M059J (cell line): ENCODE data around the gene KCND2. TPM values are rescaled to one million over a fixed set of nuclear protein-coding genes. Genes with fewer than 3 reads are reported as not detected.
"Not testable (repeated sequence)": the region's sequence is repeated elsewhere in the genome, so short reads cannot be mapped to it uniquely, and the experiment has no call there.

Experiments
- DNase-seq: peaks from one replicate; pipeline ENCODE4 v3.0.0-alpha.2; 2012; ENCODE audit warnings: low read depth
- total RNA-seq: library from RNA; depleted of rRNA; stranded (reverse); fragments of >200 nt; shearing (Covaris generic); gene quantifications from 2 replicates; pipeline ENCODE4 v1.2.3, GENCODE V29; 2014

Gene KCND2
- total RNA-seq, 1 experiment from 2014 or later, result not detected

GRCh38 chr7:120742372-120742771 is 469.4 kb downstream of the KCND2 start:
- no peak for DNase-seq

DNA sequence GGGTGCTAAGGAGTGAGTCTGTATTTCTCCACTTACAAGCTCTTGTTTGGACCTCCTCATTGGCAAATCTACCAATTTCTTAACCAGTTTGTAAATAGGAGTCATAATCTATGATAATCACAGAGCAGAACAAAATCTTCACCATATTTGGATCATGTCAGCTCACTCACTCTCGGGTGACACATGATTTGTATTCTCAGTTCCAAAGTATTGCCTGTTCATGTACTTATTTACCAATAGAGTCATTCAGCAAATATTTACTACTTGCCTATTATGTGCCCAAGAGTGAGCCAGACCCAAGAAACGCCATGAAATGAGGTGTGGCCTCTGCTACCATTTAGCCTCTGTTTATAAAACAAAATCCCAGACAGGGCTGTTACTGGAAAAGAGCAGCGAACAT is 470.2 kb downstream of the KCND2 start:
- DNase-seq, result no peak

- DNase-seq, result no peak
Observed at GRCh38 chr7:120760050-120760449, 487.1 kb downstream of the KCND2 start.

- DNase-seq, result no peak
Observed at GRCh38 chr7:120760851-120761250, 487.9 kb downstream of the KCND2 start.

DNA sequence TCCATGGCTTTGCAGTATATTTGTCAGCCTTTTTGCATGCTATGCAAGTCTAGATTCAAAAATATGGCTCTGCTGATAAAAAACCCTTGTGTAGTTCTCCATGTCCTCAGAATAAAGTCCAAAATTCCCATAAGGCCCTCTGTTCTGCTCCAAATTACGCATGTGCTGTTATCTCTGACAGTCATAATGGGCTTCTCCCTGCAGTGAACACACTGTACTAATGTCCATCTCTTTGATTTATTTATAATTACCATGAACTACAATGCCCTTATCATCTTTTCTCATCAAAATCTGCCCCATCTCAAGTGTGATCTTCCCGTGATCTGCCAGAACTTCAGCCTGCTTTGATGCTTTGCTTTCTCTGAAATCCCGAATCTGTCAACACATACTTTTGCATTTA is 497.2 kb downstream of the KCND2 start:
- no peak for DNase-seq

DNA sequence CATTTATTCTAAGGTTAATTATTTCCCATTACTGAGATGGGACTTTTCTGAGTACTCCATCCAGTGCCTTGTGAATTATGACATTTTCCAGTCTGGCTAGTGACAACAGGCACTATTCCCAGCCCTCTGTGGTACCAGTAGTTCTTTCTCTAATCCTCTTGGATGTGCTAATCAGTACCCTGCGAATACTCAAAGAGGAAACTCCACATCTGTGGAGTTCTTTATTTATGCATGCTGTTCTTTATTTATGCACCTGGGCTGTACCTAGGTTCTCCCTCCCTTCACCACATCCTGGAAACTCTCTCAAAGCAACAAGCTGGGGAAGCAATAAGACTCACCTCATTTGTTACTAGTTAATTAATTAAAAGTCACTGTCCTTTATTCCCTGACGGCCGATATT is 501.5 kb downstream of the KCND2 start:
- no peak for DNase-seq

- DNase-seq, result no peak
Observed at GRCh38 chr7:120775755-120776154, 502.8 kb downstream of the KCND2 start.

DNA sequence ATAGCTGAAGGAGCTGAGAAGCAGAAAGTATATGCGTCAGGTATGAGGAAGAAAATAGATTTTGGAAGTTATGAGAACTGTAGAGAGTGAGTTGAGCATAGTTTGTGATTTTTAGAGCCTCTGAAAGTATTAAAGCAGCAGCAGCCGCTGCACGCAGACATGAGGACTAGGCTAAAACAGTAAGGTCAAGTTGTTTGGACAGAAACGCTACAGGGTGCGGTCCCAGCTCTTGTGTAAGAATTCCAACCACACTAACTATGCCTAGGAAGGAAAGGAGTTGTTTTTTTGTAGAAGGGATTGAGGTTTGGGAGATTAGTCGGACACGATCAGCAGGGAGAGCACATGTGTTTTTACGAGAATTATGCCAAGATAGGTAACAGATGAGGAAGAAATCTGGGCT is 506.1 kb downstream of the KCND2 start:
- not testable (repeated sequence) for DNase-seq

DNA sequence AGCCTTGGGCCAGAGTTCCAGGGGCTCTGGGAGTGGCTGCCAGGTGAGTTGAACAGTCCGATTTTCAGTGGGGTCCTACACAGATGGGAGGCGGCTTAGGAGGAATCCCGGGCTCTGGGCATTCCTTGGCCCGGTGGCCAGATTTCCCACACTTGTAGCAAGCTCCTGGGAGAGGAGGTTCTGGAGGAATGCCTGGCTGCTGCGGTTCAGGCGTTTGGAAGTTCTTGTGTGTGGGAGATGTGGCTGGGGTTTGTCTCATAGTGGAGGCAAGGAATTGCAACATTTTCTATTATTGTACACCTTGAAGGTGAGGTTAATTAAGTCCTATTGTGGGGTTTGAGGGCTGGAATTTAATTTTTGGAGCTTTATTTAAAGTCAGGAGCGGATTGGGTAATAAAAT is 507.5 kb downstream of the KCND2 start:
- DNase-seq, result not testable (repeated sequence)

GRCh38 chr7:120780938-120781337 is 508.0 kb downstream of the KCND2 start:
- no peak for DNase-seq

DNA sequence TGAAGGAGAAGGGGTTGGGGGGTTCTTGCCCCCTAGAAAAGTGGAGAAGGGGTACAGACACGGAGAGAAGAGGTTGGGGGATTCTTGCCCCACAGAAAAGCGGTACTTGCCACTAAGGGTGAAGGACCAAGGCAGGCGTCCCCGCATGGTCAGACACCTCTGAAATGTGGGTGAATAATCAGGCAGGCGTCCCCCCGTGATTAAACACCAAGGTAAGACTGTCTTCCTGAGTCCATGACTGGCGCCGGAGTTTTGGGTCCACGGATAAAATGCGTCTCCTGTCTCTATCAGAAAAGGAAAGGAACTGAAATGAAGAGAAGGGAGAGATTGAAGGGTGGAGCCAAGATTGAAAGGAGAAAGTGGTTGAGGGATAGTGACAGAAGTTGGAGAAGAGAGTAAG is 508.9 kb downstream of the KCND2 start:
- DNase-seq, result not testable (repeated sequence)

GRCh38 chr7:120783273-120783672 is 510.3 kb downstream of the KCND2 start:
- DNase-seq, result no peak

DNA sequence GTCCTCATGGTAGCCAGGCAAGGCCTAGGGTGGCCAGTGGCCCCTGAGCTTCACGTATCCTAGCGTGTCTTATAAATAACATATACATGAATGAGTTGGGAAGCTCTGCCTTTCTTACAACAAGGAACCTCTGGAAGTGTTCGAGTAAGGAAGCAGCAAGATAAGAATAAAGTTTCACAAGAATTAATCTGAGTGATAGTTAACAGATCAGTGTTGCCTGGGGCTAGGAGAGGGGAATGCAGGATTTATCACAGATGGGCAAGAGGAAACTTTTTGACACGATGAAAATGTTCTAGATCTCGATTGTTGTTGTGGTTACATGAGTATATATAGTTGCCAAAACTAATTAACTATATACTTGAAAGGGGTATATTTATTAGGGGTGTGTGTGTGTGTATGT is 510.7 kb downstream of the KCND2 start:
- DNase-seq, result no peak

- DNase-seq, result no peak
Observed at GRCh38 chr7:120785095-120785494, 512.1 kb downstream of the KCND2 start.

- peak; percentile 66 for DNase-seq
Observed at GRCh38 chr7:120792091-120792860, 519.3 kb downstream of the KCND2 start.

DNA sequence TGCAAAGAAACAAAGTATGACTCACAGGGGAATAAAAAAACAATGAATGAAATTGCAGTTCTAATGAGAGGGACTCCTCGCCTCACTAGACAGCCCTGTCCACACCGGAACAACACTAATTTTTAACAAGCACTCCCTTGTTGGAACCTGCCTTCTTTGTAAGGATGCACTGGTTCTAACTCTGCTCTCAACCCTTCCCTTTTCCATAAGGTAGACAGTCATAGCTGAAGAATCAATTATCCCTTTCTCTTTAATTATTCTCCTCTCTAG is 519.8 kb downstream of the KCND2 start:
- DNase-seq, result no peak

DNA sequence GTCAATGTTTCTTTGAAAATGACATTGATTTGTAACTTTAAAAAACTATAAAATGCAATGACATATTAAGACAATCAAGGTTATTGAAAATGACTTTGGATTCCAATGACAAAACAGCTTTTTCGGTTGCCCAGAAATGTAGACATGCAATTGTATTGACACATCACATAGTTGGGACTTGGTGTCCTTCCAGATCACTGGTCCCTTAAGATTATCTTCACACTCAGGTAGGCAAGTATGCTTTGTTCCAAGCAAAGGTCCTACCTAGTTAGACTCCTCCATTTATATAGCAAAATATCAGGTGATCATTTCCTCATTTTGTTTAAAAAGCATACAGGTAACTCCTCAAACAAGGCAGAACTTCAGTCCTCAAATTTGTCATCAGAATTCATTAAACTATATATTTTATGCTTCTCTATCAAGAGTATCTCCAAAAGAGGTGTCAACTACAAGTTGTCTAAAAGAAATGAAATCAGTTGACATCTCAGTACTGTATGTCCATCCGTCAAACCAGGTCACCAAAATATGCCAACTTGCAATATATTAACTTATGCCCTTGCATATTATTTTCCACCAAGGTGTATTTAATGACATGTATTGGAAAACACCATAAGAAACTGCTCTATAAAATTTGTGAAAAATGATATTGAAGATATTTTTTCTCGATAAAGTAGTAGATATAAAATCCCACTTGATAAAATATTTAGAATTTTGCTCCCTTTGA is 520.4 kb downstream of the KCND2 start:
- DNase-seq, result no peak

DNA sequence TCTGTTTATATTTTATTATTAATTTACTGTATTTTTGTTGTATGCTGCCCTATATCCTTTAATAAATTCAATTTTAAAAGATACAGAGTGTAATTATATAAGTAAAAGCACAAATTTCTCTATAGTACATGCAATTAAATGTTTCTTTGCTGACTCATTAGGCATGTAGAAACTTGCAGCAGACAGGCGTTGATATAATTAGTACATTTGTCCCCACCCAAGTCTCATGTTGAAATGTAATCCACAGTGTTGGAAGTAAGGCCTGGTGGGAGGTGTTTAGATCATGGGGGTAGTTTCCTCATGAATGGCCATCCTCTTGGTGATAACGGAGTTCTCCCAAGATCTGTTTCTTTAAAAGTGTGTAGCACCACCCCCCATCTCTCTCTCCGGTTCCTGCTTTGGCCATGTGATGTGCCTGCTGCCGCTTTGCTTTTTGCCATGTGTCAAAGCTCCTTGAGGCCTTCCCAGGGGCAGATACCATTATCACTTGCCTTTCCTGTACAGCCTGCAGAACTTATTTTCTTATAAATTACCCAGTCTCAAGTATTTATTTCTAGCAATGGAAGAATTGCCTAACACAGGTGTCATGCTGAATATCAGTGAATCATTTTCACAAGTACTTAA is 521.2 kb downstream of the KCND2 start:
- DNase-seq, result no peak

- DNase-seq, result no peak
Observed at GRCh38 chr7:120797026-120797645, 524.2 kb downstream of the KCND2 start.

GRCh38 chr7:120799147-120799546 is 526.2 kb downstream of the KCND2 start:
- no peak for DNase-seq
